OCI-LY1 (cell line): ENCODE results near the gene ATP8A1.

Experiments
- CTCF ChIP-seq: fragments of 200-600 bp; sonication (generic), shearing (Covaris generic); IDR thresholded peaks from 2 replicates; pipeline ENCODE4 v1.5.1; 2017; ENCODE audit warnings: mild to moderate bottlenecking, antibody characterized with exemption, low read length, moderate library complexity, mixed read lengths
- EZH2 ChIP-seq: fragments of 200-600 bp; sonication (generic), shearing (Covaris generic); IDR thresholded peaks from 2 replicates; pipeline ENCODE4 v1.8.0; 2017; ENCODE audit warnings: borderline replicate concordance, mixed run types, mild to moderate bottlenecking, antibody characterized with exemption, low read length, moderate library complexity, mixed read lengths

- TF ChIP-seq CTCF = no peak
- no peak for TF ChIP-seq EZH2
Measured at GRCh38 chr4:42646999-42647541, 9.8 kb downstream of the ATP8A1 start.
